ENCODE results near the gene MINDY2.
"Not testable (repeated sequence)": the region's sequence is repeated elsewhere in the genome, so short reads cannot be mapped to it uniquely, and the experiment has no call there.

MINDY2 gene

GRCh38 chr15:58876306-58877106, 105.4 kb downstream of the MINDY2 start:
- Histone ChIP-seq H3K27ac (no peak overlapping the region), H3K36me3 (replicated peaks) (peaks cover 38% of the 10 kb centered on the region), H3K27me3 (replicated peaks) (no peaks in the 10 kb centered on the region), H3K4me3 (ENCODE audit: low read depth, low read length) (no peak overlapping the region)
- no peak for DNase-seq
- TF ChIP-seq, protein P1, sequence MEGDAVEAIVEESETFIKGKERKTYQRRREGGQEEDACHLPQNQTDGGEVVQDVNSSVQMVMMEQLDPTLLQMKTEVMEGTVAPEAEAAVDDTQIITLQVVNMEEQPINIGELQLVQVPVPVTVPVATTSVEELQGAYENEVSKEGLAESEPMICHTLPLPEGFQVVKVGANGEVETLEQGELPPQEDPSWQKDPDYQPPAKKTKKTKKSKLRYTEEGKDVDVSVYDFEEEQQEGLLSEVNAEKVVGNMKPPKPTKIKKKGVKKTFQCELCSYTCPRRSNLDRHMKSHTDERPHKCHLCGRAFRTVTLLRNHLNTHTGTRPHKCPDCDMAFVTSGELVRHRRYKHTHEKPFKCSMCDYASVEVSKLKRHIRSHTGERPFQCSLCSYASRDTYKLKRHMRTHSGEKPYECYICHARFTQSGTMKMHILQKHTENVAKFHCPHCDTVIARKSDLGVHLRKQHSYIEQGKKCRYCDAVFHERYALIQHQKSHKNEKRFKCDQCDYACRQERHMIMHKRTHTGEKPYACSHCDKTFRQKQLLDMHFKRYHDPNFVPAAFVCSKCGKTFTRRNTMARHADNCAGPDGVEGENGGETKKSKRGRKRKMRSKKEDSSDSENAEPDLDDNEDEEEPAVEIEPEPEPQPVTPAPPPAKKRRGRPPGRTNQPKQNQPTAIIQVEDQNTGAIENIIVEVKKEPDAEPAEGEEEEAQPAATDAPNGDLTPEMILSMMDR (IDR thresholded peaks at IDR 0.05; ENCODE audit: low read depth, low read length, missing control alignments): no peak
- in situ Hi-C loops (cut with HindIII; ENCODE audit: low pct_ligation_motif_present, low sequenced_read_pairs): no loop called here

GRCh38 chr15:58877999-58878825, 107.1 kb downstream of the MINDY2 start:
- in situ Hi-C loops (cut with HindIII; ENCODE audit: low pct_ligation_motif_present, low sequenced_read_pairs): no loop called here
- TF ChIP-seq, protein P1 (IDR thresholded peaks at IDR 0.05; ENCODE audit: low read depth, low read length, missing control alignments): no peak
- Histone ChIP-seq H3K27me3 (replicated peaks) (no peaks in the 10 kb centered on the region), H3K27ac (no peak overlapping the region), H3K4me3 (ENCODE audit: low read depth, low read length) (no peak overlapping the region), H3K36me3 (replicated peaks) (peaks cover 53% of the 10 kb centered on the region)
- no peak for DNase-seq

DNA sequence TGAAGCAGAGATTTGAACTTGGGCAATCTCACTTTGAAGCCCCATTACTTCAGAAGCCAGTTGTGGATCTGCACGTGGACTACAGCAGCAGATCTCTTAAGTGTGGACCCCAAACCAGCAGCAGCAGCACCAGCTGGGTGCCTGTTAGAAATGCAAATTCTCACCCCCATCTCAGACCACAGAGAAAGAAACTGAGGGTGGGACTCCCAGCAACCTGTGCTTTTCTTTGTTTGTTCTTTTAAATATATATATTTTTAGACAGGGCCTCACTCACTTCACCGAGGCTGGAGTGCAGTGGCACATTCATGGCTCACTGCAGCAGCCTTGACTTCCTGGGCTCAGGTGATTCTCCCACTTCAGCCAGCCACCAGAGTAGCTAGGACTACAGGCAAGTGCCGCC, 109.2 kb downstream of the MINDY2 start:
- Histone ChIP-seq H3K36me3 (replicated peaks) (peaks cover 71% of the 10 kb centered on the region), H3K27ac (no peak overlapping the region), H3K27me3 (replicated peaks) (no peaks in the 10 kb centered on the region), H3K4me3 (ENCODE audit: low read depth, low read length) (no peak overlapping the region)
- in situ Hi-C loops (cut with HindIII; ENCODE audit: low pct_ligation_motif_present, low sequenced_read_pairs): no loop called here
- TF ChIP-seq, protein P1 (IDR thresholded peaks at IDR 0.05; ENCODE audit: low read depth, low read length, missing control alignments): no peak
- no peak for DNase-seq

DNA sequence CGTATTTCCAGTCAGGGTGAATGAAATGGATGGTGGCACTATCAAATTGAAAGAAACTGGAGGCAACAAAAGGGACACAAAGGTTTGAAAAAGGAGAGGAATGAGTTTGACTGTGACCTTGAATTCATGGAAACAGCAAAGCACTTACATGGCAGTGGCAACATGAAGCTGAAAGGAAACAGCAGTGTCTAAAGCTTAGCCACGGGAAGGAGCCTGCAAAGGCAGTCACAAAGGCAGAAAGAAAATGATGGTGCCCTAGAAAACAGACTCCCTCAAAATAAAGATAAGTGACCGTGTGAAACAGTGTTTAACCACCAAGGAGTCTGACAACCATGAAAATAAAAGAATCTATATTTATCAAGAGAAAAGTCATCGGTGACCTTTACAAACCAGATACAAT, 111.1 kb downstream of the MINDY2 start:
- H3K27me3 ChIP-seq (replicated peaks): no peaks in the 10 kb centered on the region
- in situ Hi-C loops (cut with HindIII; ENCODE audit: low pct_ligation_motif_present, low sequenced_read_pairs): no loop called here
- peaks cover 87% of the 10 kb centered on the region for H3K36me3 ChIP-seq (replicated peaks)
- no peak overlapping the region for H3K4me3 ChIP-seq (ENCODE audit: low read depth, low read length)
- TF ChIP-seq, protein P1 (IDR thresholded peaks at IDR 0.05; ENCODE audit: low read depth, low read length, missing control alignments): no peak
- H3K27ac ChIP-seq: no peak overlapping the region
- no peak for DNase-seq

- H3K27ac ChIP-seq; in situ Hi-C loops (cut with HindIII; ENCODE audit: low pct_ligation_motif_present, low sequenced_read_pairs): not testable (repeated sequence)
Measured at GRCh38 chr15:58883926-58884325, 112.8 kb downstream of the MINDY2 start.

DNA sequence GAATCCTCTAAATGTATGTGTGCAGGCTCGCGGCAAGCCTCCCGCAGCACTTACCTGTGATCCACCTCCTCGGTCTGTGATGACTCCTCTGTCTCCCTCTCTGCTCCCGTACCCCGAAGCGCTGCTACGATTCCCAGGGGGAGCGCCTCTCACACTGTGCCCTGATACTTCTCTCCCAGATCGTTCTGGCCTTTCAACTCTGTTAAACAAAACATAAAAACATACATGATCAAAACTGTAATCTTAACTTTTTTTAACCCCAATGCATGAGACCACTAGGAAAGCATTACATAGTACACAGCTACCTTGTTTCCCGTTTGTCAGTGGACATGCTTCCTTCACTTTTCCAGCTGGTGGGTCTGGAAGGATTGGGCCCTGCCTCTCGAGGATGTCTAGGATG, 115.8 kb downstream of the MINDY2 start:
- TF ChIP-seq, protein P1 (IDR thresholded peaks at IDR 0.05; ENCODE audit: low read depth, low read length, missing control alignments): no peak
- in situ Hi-C loops (cut with HindIII; ENCODE audit: low pct_ligation_motif_present, low sequenced_read_pairs): no loop called here
- peaks cover 77% of the 10 kb centered on the region for H3K36me3 ChIP-seq (replicated peaks)
- H3K4me3 ChIP-seq (ENCODE audit: low read depth, low read length): no peak overlapping the region
- H3K27ac ChIP-seq: no peak overlapping the region
- H3K27me3 ChIP-seq (replicated peaks): no peaks in the 10 kb centered on the region
- no peak for DNase-seq

More at GRCh38 chr15:58883926-58884325, 112.8 kb downstream of the MINDY2 start:
- H3K4me3 ChIP-seq (ENCODE audit: low read depth, low read length); DNase-seq; H3K27me3 ChIP-seq (replicated peaks): not testable (repeated sequence)
- peaks cover 88% of the 10 kb centered on the region for H3K36me3 ChIP-seq (replicated peaks)

All from brain microvascular endothelial cell (primary cell).